BE2C (cell line): ENCODE results near the gene JAG2.

ENCODE experiments used
- DNase-seq: peaks from one replicate; pipeline ENCODE4 v3.0.0-alpha.2; 2020
- H3K27me3 ChIP-seq: fragments of 250-450 bp; sonication (Bioruptor Pico); 2 replicates; pipeline ENCODE4 v1.5.1; 2020; ENCODE audit warnings: mild to moderate bottlenecking
- H3K36me3 ChIP-seq: fragments of 250-450 bp; sonication (Bioruptor Pico); 2 replicates; pipeline ENCODE4 v1.5.1; 2020; ENCODE audit warnings: mild to moderate bottlenecking
- H3K4me1 ChIP-seq: fragments of 250-450 bp; sonication (Bioruptor Pico); 2 replicates; pipeline ENCODE4 v1.5.1; 2020
- H3K4me3 ChIP-seq: 2 replicates; pipeline ENCODE4 v1.5.1; 2011; ENCODE audit warnings: low read depth, low read length
- H3K9me3 ChIP-seq: fragments of 250-450 bp; sonication (Bioruptor Pico); 2 replicates; pipeline ENCODE4 v1.5.1; 2020
- CTCF ChIP-seq: IDR thresholded peaks from 2 replicates; pipeline ENCODE4 v1.5.1; 2012; ENCODE audit warnings: mild to moderate bottlenecking, low read depth, low read length

Gene JAG2

GRCh38 chr14:105212541-105213300, 44.1 kb upstream of the JAG2 start:
- DNase-seq, result peak; percentile 76
- Histone ChIP-seq H3K4me3 (no peak overlapping the region), H3K4me1 (peaks cover 13% of the 10 kb centered on the region), H3K9me3 (no peaks in the 10 kb centered on the region), H3K27me3 (no peaks in the 10 kb centered on the region), H3K36me3 (peaks cover 15% of the 10 kb centered on the region)
- TF ChIP-seq CTCF, result peak; percentile 2; the same call in 1 of the 2 replicates

GRCh38 chr14:105211758-105212089, 43.1 kb upstream of the JAG2 start:
- Histone ChIP-seq H3K4me1 (peaks cover 16% of the 10 kb centered on the region), H3K36me3 (peaks cover 9% of the 10 kb centered on the region), H3K9me3 (no peaks in the 10 kb centered on the region), H3K4me3 (no peak overlapping the region), H3K27me3 (no peaks in the 10 kb centered on the region)
- no peak for DNase-seq
- no peak for TF ChIP-seq CTCF

GRCh38 chr14:105211086-105211757, 42.6 kb upstream of the JAG2 start:
- no peak for TF ChIP-seq CTCF
- H3K4me1 ChIP-seq, result peaks cover 16% of the 10 kb centered on the region
- H3K4me3 ChIP-seq, result no peak overlapping the region
- no peaks in the 10 kb centered on the region for H3K9me3 ChIP-seq
- DNase-seq, result no peak
- H3K27me3 ChIP-seq, result no peaks in the 10 kb centered on the region
- peaks cover 9% of the 10 kb centered on the region for H3K36me3 ChIP-seq

- Histone ChIP-seq H3K9me3 (no peaks in the 10 kb centered on the region), H3K4me3 (no peak overlapping the region), H3K4me1 (peaks cover 16% of the 10 kb centered on the region), H3K27me3 (no peaks in the 10 kb centered on the region), H3K36me3 (peaks cover 9% of the 10 kb centered on the region)
- TF ChIP-seq CTCF, result no peak
- no peak for DNase-seq
These were observed 41.9 kb upstream of the JAG2 start for GRCh38 chr14:105210266-105211025.

GRCh38 chr14:105209646-105210045, 41.1 kb upstream of the JAG2 start:
- TF ChIP-seq CTCF, result no peak
- Histone ChIP-seq H3K36me3 (peaks cover 9% of the 10 kb centered on the region), H3K4me3 (no peak overlapping the region), H3K27me3 (no peaks in the 10 kb centered on the region), H3K9me3 (no peaks in the 10 kb centered on the region), H3K4me1 (peaks cover 16% of the 10 kb centered on the region)
- no peak for DNase-seq
